Measurements from ENCODE around the gene PLXDC2. TPM values are rescaled to one million over a fixed set of nuclear protein-coding genes. Genes with fewer than 3 reads are reported as not detected.

PLXDC2 gene
- total RNA-seq, 1 experiment from 2014 or later: 0.20 TPM

DNA sequence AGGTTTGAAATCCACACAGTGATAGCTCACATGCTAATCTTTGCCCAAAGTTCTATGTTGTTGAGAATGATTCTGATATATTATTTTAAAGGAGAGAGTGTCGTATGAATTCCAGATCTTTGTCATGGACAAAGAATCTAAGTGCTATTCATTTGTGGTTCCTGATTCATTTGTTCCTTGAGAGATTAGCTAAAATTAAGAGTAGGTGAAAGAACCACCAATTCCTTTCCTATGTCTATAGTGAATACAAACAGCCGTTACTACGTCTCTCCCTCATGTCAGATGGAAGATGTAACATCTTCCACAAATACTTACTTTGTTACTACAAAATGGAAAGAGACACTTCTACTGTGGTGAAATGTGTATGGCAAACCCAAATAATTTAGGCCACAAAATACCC lies 3.3 kb upstream of the PLXDC2 start (continued):
- TF ChIP-seq, protein P1, sequence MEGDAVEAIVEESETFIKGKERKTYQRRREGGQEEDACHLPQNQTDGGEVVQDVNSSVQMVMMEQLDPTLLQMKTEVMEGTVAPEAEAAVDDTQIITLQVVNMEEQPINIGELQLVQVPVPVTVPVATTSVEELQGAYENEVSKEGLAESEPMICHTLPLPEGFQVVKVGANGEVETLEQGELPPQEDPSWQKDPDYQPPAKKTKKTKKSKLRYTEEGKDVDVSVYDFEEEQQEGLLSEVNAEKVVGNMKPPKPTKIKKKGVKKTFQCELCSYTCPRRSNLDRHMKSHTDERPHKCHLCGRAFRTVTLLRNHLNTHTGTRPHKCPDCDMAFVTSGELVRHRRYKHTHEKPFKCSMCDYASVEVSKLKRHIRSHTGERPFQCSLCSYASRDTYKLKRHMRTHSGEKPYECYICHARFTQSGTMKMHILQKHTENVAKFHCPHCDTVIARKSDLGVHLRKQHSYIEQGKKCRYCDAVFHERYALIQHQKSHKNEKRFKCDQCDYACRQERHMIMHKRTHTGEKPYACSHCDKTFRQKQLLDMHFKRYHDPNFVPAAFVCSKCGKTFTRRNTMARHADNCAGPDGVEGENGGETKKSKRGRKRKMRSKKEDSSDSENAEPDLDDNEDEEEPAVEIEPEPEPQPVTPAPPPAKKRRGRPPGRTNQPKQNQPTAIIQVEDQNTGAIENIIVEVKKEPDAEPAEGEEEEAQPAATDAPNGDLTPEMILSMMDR (IDR thresholded peaks at IDR 0.05 in 2 of 3, conservative IDR thresholded peaks at IDR 0.05 in 1 of 3; ENCODE audit: borderline replicate concordance in 1 of 3, insufficient read depth in 1 of 3, low read depth in 2 of 3, low read length in 2 of 3): no peak
- TF ChIP-seq, protein P2, sequence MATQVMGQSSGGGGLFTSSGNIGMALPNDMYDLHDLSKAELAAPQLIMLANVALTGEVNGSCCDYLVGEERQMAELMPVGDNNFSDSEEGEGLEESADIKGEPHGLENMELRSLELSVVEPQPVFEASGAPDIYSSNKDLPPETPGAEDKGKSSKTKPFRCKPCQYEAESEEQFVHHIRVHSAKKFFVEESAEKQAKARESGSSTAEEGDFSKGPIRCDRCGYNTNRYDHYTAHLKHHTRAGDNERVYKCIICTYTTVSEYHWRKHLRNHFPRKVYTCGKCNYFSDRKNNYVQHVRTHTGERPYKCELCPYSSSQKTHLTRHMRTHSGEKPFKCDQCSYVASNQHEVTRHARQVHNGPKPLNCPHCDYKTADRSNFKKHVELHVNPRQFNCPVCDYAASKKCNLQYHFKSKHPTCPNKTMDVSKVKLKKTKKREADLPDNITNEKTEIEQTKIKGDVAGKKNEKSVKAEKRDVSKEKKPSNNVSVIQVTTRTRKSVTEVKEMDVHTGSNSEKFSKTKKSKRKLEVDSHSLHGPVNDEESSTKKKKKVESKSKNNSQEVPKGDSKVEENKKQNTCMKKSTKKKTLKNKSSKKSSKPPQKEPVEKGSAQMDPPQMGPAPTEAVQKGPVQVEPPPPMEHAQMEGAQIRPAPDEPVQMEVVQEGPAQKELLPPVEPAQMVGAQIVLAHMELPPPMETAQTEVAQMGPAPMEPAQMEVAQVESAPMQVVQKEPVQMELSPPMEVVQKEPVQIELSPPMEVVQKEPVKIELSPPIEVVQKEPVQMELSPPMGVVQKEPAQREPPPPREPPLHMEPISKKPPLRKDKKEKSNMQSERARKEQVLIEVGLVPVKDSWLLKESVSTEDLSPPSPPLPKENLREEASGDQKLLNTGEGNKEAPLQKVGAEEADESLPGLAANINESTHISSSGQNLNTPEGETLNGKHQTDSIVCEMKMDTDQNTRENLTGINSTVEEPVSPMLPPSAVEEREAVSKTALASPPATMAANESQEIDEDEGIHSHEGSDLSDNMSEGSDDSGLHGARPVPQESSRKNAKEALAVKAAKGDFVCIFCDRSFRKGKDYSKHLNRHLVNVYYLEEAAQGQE (IDR thresholded peaks at IDR 0.05; ENCODE audit: low read depth): no peak

DNA sequence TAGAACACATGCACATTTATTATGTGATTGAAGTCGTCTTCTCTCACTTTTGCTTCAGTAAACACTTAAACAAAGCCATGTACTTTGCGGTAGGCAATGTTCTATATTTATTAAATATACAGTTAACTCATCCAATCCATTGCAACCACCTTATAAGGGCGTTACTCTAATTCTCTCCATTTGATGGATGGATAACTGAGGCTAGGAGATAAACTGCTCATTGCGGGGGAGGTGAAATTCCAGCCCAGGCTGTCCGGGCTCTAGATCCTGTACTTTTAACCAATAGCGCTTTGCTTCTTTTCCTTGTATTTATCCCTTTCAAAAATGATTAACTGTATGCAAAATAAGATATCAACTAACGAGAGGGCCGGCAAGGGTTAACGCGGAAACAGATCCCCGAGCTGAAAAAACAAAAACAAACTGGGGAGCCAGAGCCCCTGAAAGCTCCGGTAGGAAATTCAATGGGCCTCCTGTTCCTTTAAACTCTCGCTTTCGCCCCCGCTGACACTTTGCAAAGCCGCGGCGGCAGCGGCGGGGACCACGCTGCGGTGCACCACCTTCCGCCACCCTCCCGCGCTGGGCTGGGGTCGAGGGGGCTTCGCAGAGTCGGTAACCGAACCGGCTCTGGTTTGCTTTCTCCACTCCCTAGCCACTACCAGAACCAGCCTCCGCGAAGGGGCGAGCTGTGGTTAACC lies 1.0 kb upstream of the PLXDC2 start:
- Histone ChIP-seq H3K4me1 (ENCODE audit: control insufficient read depth in 1 of 2, insufficient read depth in 2 of 2, low read length in 2 of 2) (no peaks in the 10 kb centered on the region), H3K9me2 (ENCODE audit: insufficient read depth) (no peaks in the 10 kb centered on the region), H3K4me2 (ENCODE audit: low read length) (no peak overlapping the region), H3K27ac (ENCODE audit: low read depth, low read length) (no peak overlapping the region), H3K9ac (ENCODE audit: low read length) (no peak overlapping the region), H3K27me3 (ENCODE audit: insufficient read depth, low read length) (no peaks in the 10 kb centered on the region), H4K20me1 (ENCODE audit: insufficient read depth) (no peaks in the 10 kb centered on the region), H3K9me3 (ENCODE audit: control insufficient read depth in 1 of 2, insufficient read depth in 1 of 2, low read depth in 1 of 2, low read length in 2 of 2) (no peaks in the 10 kb centered on the region; a peak in 1 of 4 replicates), H3K4me3 (replicated peaks in 1 of 2; ENCODE audit: low read depth in 1 of 2, low read length in 2 of 2) (no peak overlapping the region), H2AFZ (ENCODE audit: low read depth, low read length, poor library complexity, severe bottlenecking) (no peak overlapping the region), H3K79me2 (ENCODE audit: insufficient read depth, low read length) (no peaks in the 10 kb centered on the region), H3K36me3 (ENCODE audit: control insufficient read depth in 1 of 2, insufficient read depth in 2 of 2, low read length in 2 of 2) (no peaks in the 10 kb centered on the region)
- CTCF ChIA-PET: no interaction called here
- ATAC-seq (no peak), DNase-seq (ENCODE audit: low read depth, low spot score) (no peak)
- RAD21 ChIA-PET (ENCODE audit: low non-redundant PET in 1 of 2, low total read pairs in 2 of 2, uncharacterized antibody in 2 of 2, unreplicated experiment in 2 of 2): no interaction called here
- intact Hi-C loops (cut with micrococcal nuclease): loop anchor here (10.0 kb wide), 1 partner anchor 950 kb away; no protein-coding TSS in a partner anchor
- no TSS peak for BruUV-seq (replicated peaks)
- POLR2A ChIA-PET: no interaction called here
- no peak for TF ChIP-seq EZH2phosphoT487 (IDR thresholded peaks at IDR 0.05; ENCODE audit: borderline replicate concordance)
- TF ChIP-seq, protein P3, sequence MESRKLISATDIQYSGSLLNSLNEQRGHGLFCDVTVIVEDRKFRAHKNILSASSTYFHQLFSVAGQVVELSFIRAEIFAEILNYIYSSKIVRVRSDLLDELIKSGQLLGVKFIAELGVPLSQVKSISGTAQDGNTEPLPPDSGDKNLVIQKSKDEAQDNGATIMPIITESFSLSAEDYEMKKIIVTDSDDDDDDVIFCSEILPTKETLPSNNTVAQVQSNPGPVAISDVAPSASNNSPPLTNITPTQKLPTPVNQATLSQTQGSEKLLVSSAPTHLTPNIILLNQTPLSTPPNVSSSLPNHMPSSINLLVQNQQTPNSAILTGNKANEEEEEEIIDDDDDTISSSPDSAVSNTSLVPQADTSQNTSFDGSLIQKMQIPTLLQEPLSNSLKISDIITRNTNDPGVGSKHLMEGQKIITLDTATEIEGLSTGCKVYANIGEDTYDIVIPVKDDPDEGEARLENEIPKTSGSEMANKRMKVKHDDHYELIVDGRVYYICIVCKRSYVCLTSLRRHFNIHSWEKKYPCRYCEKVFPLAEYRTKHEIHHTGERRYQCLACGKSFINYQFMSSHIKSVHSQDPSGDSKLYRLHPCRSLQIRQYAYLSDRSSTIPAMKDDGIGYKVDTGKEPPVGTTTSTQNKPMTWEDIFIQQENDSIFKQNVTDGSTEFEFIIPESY (IDR thresholded peaks at IDR 0.05; ENCODE audit: extremely low read depth, insufficient replicate concordance, low read length): no peak
- TF ChIP-seq JUND (IDR thresholded peaks at IDR 0.05): no peak
- no peak for TF ChIP-seq SIN3A (IDR thresholded peaks at IDR 0.05; ENCODE audit: low read depth)
- TF ChIP-seq, protein P2 (IDR thresholded peaks at IDR 0.05; ENCODE audit: low read depth): no peak
- no peak for TF ChIP-seq EZH2 (IDR thresholded peaks at IDR 0.05)
- TF ChIP-seq, protein P1 (IDR thresholded peaks at IDR 0.05 in 2 of 3, conservative IDR thresholded peaks at IDR 0.05 in 1 of 3; ENCODE audit: borderline replicate concordance in 1 of 3, insufficient read depth in 1 of 3, low read depth in 2 of 3, low read length in 2 of 3): no peak

Data from HCT116 (cell line).